ENCODE measurements around the gene FLG2.

- TF ChIP-seq CTCF (IDR thresholded peaks at IDR 0.05) (no peak), POLR2A (IDR thresholded peaks at IDR 0.05) (no peak)
Measured at GRCh38 chr1:152356736-152357135, 3.1 kb downstream of the FLG2 start.
